Neuronal stem cell (in vitro differentiated cells): ENCODE results near the gene SLC12A9.

ENCODE experiments used
- DNase-seq: peaks from one replicate; pipeline ENCODE4 v3.0.0-alpha.2; 2013; ENCODE audit warnings: low spot score
- H2AFZ ChIP-seq: one replicate; pipeline ENCODE4 v1.6.1; 2013; ENCODE audit warnings: mild to moderate bottlenecking, low read length, inconsistent platforms
- H2AK5ac ChIP-seq: 2 replicates; pipeline ENCODE4 v1.6.1; 2013; ENCODE audit warnings: low read depth, mild to moderate bottlenecking, inconsistent platforms, low read length, moderate library complexity, mixed read lengths
- H2BK120ac ChIP-seq: 2 replicates; pipeline ENCODE4 v1.6.1; 2013; ENCODE audit warnings: low read depth, mild to moderate bottlenecking, inconsistent platforms, low read length, moderate library complexity, mixed read lengths
- H2BK12ac ChIP-seq: one replicate; pipeline ENCODE4 v1.6.1; 2013; ENCODE audit warnings: low read length, inconsistent platforms
- H2BK15ac ChIP-seq: 2 replicates; pipeline ENCODE4 v1.6.1; 2013; ENCODE audit warnings: mild to moderate bottlenecking, low read length, inconsistent platforms, mixed read lengths
- H2BK5ac ChIP-seq: one replicate; pipeline ENCODE4 v1.6.1; 2013; ENCODE audit warnings: inconsistent platforms, mild to moderate bottlenecking, low read length, moderate library complexity
- H3K14ac ChIP-seq: one replicate; pipeline ENCODE4 v1.6.1; 2013; ENCODE audit warnings: low read length, inconsistent platforms
- H3K18ac ChIP-seq: 2 replicates; pipeline ENCODE4 v1.6.1; 2013; ENCODE audit warnings: low read length, inconsistent platforms
- H3K23ac ChIP-seq: 2 replicates; pipeline ENCODE4 v1.6.1; 2013; ENCODE audit warnings: low read depth, mild to moderate bottlenecking, mixed read lengths, low read length, inconsistent platforms; ENCODE audit not compliant: poor library complexity
- H3K27ac ChIP-seq: replicated peaks from 3 replicates; pipeline ENCODE4 v1.5.1; 2013; ENCODE audit warnings: low read length, inconsistent platforms
- H3K27me3 ChIP-seq, 3 experiments: 2 replicates each; pipeline ENCODE4 v1.6.1; 2013; ENCODE audit warnings: low read length in 3 of 3, mild to moderate bottlenecking in 2 of 3, inconsistent platforms in 1 of 3, low read depth in 1 of 3, mixed read lengths in 1 of 3, moderate library complexity in 1 of 3; ENCODE audit not compliant: control insufficient read depth in 3 of 3, insufficient read depth in 3 of 3
- H3K36me3 ChIP-seq, 2 donors: replicated peaks in 1 of 2; 2 replicates each; pipeline ENCODE4 v1.6.1; 2013; ENCODE audit warnings: low read length in 2 of 2; ENCODE audit not compliant: control insufficient read depth in 2 of 2, insufficient read depth in 2 of 2
- H3K4ac ChIP-seq: 2 replicates; pipeline ENCODE4 v1.6.1; 2013; ENCODE audit warnings: inconsistent platforms, mild to moderate bottlenecking, low read length, moderate library complexity
- H3K4me1 ChIP-seq, 2 donors: 1 replicate in 1 of 2; 2 replicates in 1 of 2; pipeline ENCODE4 v1.6.1; 2013; ENCODE audit warnings: low read length in 2 of 2, low read depth in 1 of 2; ENCODE audit not compliant: control insufficient read depth in 2 of 2, insufficient read depth in 1 of 2
- H3K4me2 ChIP-seq: one replicate; pipeline ENCODE4 v1.6.1; 2013; ENCODE audit warnings: mild to moderate bottlenecking, low read length, inconsistent platforms; ENCODE audit not compliant: insufficient read depth, poor library complexity, severe bottlenecking
- H3K4me3 ChIP-seq, 2 donors: 2 replicates each; pipeline ENCODE4 v1.5.1; 2013; ENCODE audit warnings: low read length in 2 of 2, mild to moderate bottlenecking in 2 of 2, inconsistent platforms in 1 of 2, moderate library complexity in 1 of 2
- H3K79me1 ChIP-seq: one replicate; pipeline ENCODE4 v1.6.1; 2013; ENCODE audit warnings: low read depth, mild to moderate bottlenecking, inconsistent platforms, low read length, moderate library complexity
- H3K9ac ChIP-seq: one replicate; pipeline ENCODE4 v1.6.1; 2013; ENCODE audit warnings: mild to moderate bottlenecking, low read depth, low read length, inconsistent platforms; ENCODE audit not compliant: poor library complexity
- H3K9me3 ChIP-seq, 2 donors: replicated peaks in 1 of 2; 2 replicates each; pipeline versions ENCODE3 to v1.6.1; 2013; ENCODE audit warnings: low read length in 2 of 2, mild to moderate bottlenecking in 2 of 2, inconsistent platforms in 1 of 2, low read depth in 1 of 2, mixed read lengths in 1 of 2, moderate library complexity in 1 of 2; ENCODE audit not compliant: control insufficient read depth in 2 of 2, insufficient read depth in 1 of 2
- H4K8ac ChIP-seq: one replicate; pipeline ENCODE4 v1.6.1; 2013; ENCODE audit warnings: low read depth, mild to moderate bottlenecking, inconsistent platforms, low read length, moderate library complexity
- H4K91ac ChIP-seq: one replicate; pipeline ENCODE4 v1.6.1; 2013; ENCODE audit warnings: low read length, low read depth, mild to moderate bottlenecking, inconsistent platforms; ENCODE audit not compliant: poor library complexity
- WGBS, 2 donors: extraction: QIAGEN DNeasy Blood & Tissue Kit; methylation state at CpG; one replicate each; pipeline ENCODE4 v1.1.7; 2013; ENCODE audit warnings: missing lambda C conversion rate in 2 of 2, mixed read lengths in 1 of 2; ENCODE audit not compliant: insufficient read length in 2 of 2, insufficient replicate concordance in 1 of 2; ENCODE audit errors: extremely low coverage in 2 of 2; 5-methylcytosine and 5-hydroxymethylcytosine counted together

SLC12A9 gene

DNA sequence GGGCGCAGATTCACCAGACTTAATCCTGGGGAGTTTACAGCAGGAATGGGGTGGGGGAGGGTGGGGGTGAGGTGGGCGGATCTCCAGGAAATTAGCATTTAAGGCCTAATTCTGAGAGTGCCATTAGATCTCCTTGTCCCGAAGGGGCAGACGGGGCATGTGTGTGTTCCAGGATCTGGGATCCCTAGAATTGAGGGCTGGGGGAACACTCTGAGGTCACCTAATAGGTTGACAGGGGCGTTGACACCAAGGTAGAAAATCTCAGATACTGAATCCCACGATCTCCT is 15.8 kb upstream of the SLC12A9 start:
- Histone ChIP-seq H2BK12ac (no peak overlapping the region), H2BK120ac (no peak overlapping the region), H3K9me3 (no peaks in the 10 kb centered on the region), H4K91ac (no peak overlapping the region), H3K79me1 (no peaks in the 10 kb centered on the region), H3K27me3 (no peaks in the 10 kb centered on the region), H3K4me3 (peak overlapping the region in 1 of 2 donors; percentile 57), H2BK15ac (peak overlapping the region; percentile 5), H4K8ac (no peak overlapping the region), H3K23ac (no peak overlapping the region), H3K4me1 (peaks cover 15 to 25% of the 10 kb centered on the region in 2 donors), H3K4me2 (peak overlapping the region; percentile 50), H3K14ac (no peak overlapping the region), H2AFZ (peak overlapping the region; percentile 95), H3K27ac (peak overlapping the region; percentile 95), H3K36me3 (no peaks in the 10 kb centered on the region), H3K4ac (no peak overlapping the region), H2BK5ac (peak overlapping the region; percentile 93), H3K18ac (peak overlapping the region; percentile 74), H2AK5ac (peak overlapping the region; percentile 59), H3K9ac (no peak overlapping the region)
- no CpG with 5 or more reads among the region's 6 CpGs for WGBS, 2 donors
- no peak for DNase-seq

DNA sequence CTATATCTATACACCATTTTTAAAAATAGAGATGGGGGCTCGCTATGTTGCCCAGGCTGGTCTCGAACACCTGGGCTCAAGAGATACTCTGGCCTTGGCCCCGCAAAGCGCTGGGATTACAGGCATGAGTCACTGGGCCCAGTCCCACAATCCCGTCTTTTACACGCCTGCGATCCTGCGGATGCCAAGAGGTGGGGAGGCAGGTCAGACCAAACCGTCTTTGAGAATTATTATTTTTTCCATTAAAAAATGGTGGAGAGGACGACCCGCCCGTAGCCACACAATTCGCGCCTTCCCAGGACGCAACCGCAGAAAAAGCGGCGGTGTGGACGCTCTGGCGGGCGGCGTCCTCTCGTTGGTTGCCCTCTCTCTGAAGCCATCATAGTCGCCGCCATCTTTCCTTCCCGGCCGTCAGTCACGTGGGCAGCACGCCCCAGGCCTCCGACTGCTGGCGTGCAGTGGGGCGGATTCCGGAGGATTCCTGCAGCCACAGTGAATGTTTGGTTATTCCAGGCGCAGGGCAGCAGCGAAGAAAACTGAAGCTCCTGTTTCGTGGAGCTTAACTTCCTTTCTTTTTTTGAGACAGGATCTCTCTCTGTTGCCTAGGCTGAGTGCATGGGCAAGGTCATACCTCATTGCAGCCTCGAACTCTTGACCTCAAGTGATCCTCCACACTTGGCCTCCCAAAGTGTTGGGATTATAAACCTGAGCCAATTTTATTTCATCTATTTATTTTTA is 15.2 kb upstream of the SLC12A9 start:
- no peaks in the 10 kb centered on the region for H3K79me1 ChIP-seq
- no peak overlapping the region for H3K4ac ChIP-seq
- peak overlapping the region; percentile 47 for H3K23ac ChIP-seq
- H3K18ac ChIP-seq = peak overlapping the region; percentile 85
- H2BK12ac ChIP-seq = peak overlapping the region; percentile 2
- peak overlapping the region; percentile 50 for H3K4me2 ChIP-seq
- peak overlapping the region; percentile 59 for H2AK5ac ChIP-seq
- no peak overlapping the region for H4K91ac ChIP-seq
- no peaks in the 10 kb centered on the region for H3K27me3 ChIP-seq
- peak; percentile 87 for DNase-seq
- H3K36me3 ChIP-seq = no peaks in the 10 kb centered on the region
- peak overlapping the region; percentile 57 to 71 for H3K4me3 ChIP-seq
- no peak overlapping the region for H4K8ac ChIP-seq
- no CpG with 5 or more reads among the region's 37 CpGs for WGBS, 2 donors
- peak overlapping the region; percentile 95 for H3K27ac ChIP-seq
- H3K9ac ChIP-seq = peak overlapping the region; percentile 79
- peaks cover 15 to 25% of the 10 kb centered on the region in 2 donors for H3K4me1 ChIP-seq
- peak overlapping the region; percentile 95 for H2AFZ ChIP-seq
- peak overlapping the region; percentile 16 for H2BK5ac ChIP-seq
- no peak overlapping the region for H2BK120ac ChIP-seq
- no peaks in the 10 kb centered on the region for H3K9me3 ChIP-seq
- H2BK15ac ChIP-seq = peak overlapping the region; percentile 5
- no peak overlapping the region for H3K14ac ChIP-seq

DNA sequence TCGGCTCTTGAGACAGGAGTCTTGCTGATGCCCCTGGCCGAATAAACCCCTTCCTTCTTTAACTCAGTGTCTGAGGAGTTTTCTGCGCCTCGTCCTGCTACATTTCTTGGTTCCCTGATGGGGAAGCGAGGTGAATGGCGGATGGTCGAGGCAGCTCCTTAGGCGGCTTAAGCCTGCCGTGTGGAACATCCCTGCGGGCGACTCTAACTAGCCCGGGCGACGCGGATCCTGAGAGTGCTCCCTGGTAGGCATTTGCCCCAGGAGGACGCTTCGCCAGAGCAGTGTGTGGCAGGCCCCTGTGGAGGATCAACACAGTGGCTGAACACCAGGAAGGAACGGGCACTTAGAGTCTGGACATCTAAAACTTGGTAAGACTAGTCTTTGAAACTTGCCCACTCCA is 13.2 kb upstream of the SLC12A9 start:
- Histone ChIP-seq H4K91ac (no peak overlapping the region), H3K79me1 (no peaks in the 10 kb centered on the region), H3K27ac (no peak overlapping the region), H3K4me3 (no peak overlapping the region), H2BK120ac (no peak overlapping the region), H3K4ac (no peak overlapping the region), H3K18ac (no peak overlapping the region), H2AFZ (no peak overlapping the region), H3K14ac (peak overlapping the region; percentile 71), H2BK5ac (peak overlapping the region; percentile 24), H2BK15ac (peak overlapping the region; percentile 43), H3K4me1 (peaks cover 15 to 25% of the 10 kb centered on the region in 2 donors), H3K36me3 (no peaks in the 10 kb centered on the region), H3K9me3 (no peaks in the 10 kb centered on the region), H3K4me2 (no peak overlapping the region), H2AK5ac (no peak overlapping the region), H3K27me3 (no peaks in the 10 kb centered on the region), H4K8ac (no peak overlapping the region), H3K9ac (no peak overlapping the region), H3K23ac (peak overlapping the region; percentile 43), H2BK12ac (no peak overlapping the region)
- no peak for DNase-seq
- no CpG with 5 or more reads among the region's 18 CpGs for WGBS, 2 donors

GRCh38 chr7:100840470-100841100 is 11.9 kb upstream of the SLC12A9 start:
- Histone ChIP-seq H2AFZ (peak overlapping the region; percentile 95), H3K4me3 (peak overlapping the region in 1 of 2 donors; percentile 14), H3K79me1 (no peaks in the 10 kb centered on the region), H3K4ac (no peak overlapping the region), H3K14ac (no peak overlapping the region), H4K8ac (no peak overlapping the region), H3K9ac (no peak overlapping the region), H3K4me2 (no peak overlapping the region), H3K27me3 (no peaks in the 10 kb centered on the region), H3K9me3 (no peaks in the 10 kb centered on the region), H4K91ac (no peak overlapping the region), H3K18ac (no peak overlapping the region), H2BK15ac (no peak overlapping the region), H3K23ac (no peak overlapping the region), H3K36me3 (no peaks in the 10 kb centered on the region), H3K4me1 (peaks cover 14 to 24% of the 10 kb centered on the region in 2 donors), H2AK5ac (no peak overlapping the region), H3K27ac (peak overlapping the region; percentile 36), H2BK5ac (no peak overlapping the region), H2BK120ac (no peak overlapping the region), H2BK12ac (no peak overlapping the region)
- no peak for DNase-seq
- no CpG with 5 or more reads among the region's 8 CpGs for WGBS, 2 donors
